H1 (cell line): ENCODE measurements around the gene IDI2. TPM values are rescaled to one million over a fixed set of nuclear protein-coding genes. Genes with fewer than 3 reads are reported as not detected.

Experiments used
- CTCF ChIA-PET: fragments of 300-600 bp; sonication (Branson Sonifier 250); formaldehyde crosslinking; loops from one replicate; lab custom pipeline; 2021; ENCODE audit not compliant: partially characterized antibody; lab: Charles Lee
- POLR2A ChIA-PET: fragments of 300-600 bp; sonication (Branson Sonifier 250); formaldehyde crosslinking; loops from one replicate; lab custom pipeline; 2021; ENCODE audit warnings: inconsistent platforms; ENCODE audit not compliant: partially characterized antibody; lab: Charles Lee
- DNase-seq, 2 experiments: peaks; one replicate each; pipeline versions ENCODE4 v3.0.0 to v3.0.0-alpha.2; 2010 to 2022; ENCODE audit warnings: low spot score in 2 of 2, low read depth in 1 of 2, mixed read lengths in 1 of 2
- FAIRE-seq: peaks from 2 replicates; lab custom pipeline; 2011; peaks lifted over from hg19 to GRCh38; lab: Jason Lieb, UNC
- H2AFZ ChIP-seq: 2 replicates; pipeline ENCODE4 v1.8.1; 2012; ENCODE audit warnings: low read length, inconsistent platforms
- H2AK5ac ChIP-seq: 2 replicates; pipeline ENCODE4 v1.6.1; 2013; ENCODE audit warnings: low read depth, low read length
- H2BK120ac ChIP-seq: replicated peaks from 2 replicates; pipeline ENCODE3; 2013; ENCODE audit warnings: low read depth, low read length, inconsistent platforms
- H2BK12ac ChIP-seq: 2 replicates; pipeline ENCODE4 v1.6.1; 2013; ENCODE audit warnings: low read depth, low read length
- H2BK15ac ChIP-seq: 2 replicates; pipeline ENCODE4 v1.6.1; 2013; ENCODE audit warnings: low read length
- H2BK20ac ChIP-seq: 2 replicates; pipeline ENCODE4 v1.6.1; 2013; ENCODE audit warnings: low read length
- H2BK5ac ChIP-seq: 2 replicates; pipeline ENCODE4 v1.6.1; 2013; ENCODE audit warnings: low read depth, low read length
- H3K14ac ChIP-seq: 2 replicates; pipeline ENCODE4 v1.6.1; 2013; ENCODE audit warnings: inconsistent platforms; ENCODE audit not compliant: insufficient read length
- H3K18ac ChIP-seq: 2 replicates; pipeline ENCODE4 v1.6.1; 2013; ENCODE audit warnings: low read length; ENCODE audit errors: extremely low read depth
- H3K23ac ChIP-seq: 2 replicates; pipeline ENCODE4 v1.6.1; 2013; ENCODE audit warnings: inconsistent platforms; ENCODE audit not compliant: insufficient read length
- H3K23me2 ChIP-seq: 2 replicates; pipeline ENCODE4 v1.6.1; 2013; ENCODE audit warnings: low read depth, low read length
- H3K27ac ChIP-seq: 2 replicates; pipeline ENCODE4 v1.6.1; 2011; ENCODE audit warnings: low read depth, low read length, inconsistent platforms
- H3K27me3 ChIP-seq, 4 experiments: replicated peaks in 1 of 4; 1 replicate in 1 of 4; 2 replicates in 3 of 4; pipeline versions ENCODE4 v1.6.1 to v1.8.1; 2011 to 2013; ENCODE audit warnings: low read length in 3 of 4, mild to moderate bottlenecking in 3 of 4, inconsistent platforms in 2 of 4, mixed read lengths in 2 of 4, moderate library complexity in 1 of 4; ENCODE audit not compliant: control insufficient read depth in 3 of 4, insufficient read depth in 3 of 4; ENCODE audit errors: extremely low read depth in 1 of 4
- H3K36me3 ChIP-seq, 4 experiments: 2 replicates each; pipeline versions ENCODE4 v1.6.1 to v1.8.1; 2011 to 2013; ENCODE audit warnings: mild to moderate bottlenecking in 4 of 4, low read length in 3 of 4, moderate library complexity in 2 of 4, control low read depth in 1 of 4, inconsistent platforms in 1 of 4; ENCODE audit not compliant: insufficient read depth in 4 of 4, control insufficient read depth in 2 of 4
- H3K4ac ChIP-seq: replicated peaks from 2 replicates; pipeline ENCODE3; 2013; ENCODE audit warnings: low read length, low read depth, mixed read lengths, inconsistent platforms; ENCODE audit not compliant: insufficient read length
- H3K4me1 ChIP-seq, 4 experiments: replicated peaks in 1 of 4; 1 replicate in 1 of 4; 2 replicates in 3 of 4; pipeline versions ENCODE4 v1.6.1 to v1.8.1; 2011 to 2013; ENCODE audit warnings: low read length in 3 of 4, inconsistent platforms in 2 of 4, mixed read lengths in 1 of 4; ENCODE audit not compliant: insufficient read depth in 4 of 4, control insufficient read depth in 3 of 4
- H3K4me2 ChIP-seq, 2 experiments: 2 replicates each; pipeline versions ENCODE4 v1.6.1 to v1.8.1; 2011 to 2013; ENCODE audit warnings: low read depth in 2 of 2, low read length in 2 of 2, control low read depth in 1 of 2, inconsistent platforms in 1 of 2, mild to moderate bottlenecking in 1 of 2; ENCODE audit not compliant: insufficient read depth in 1 of 2
- H3K4me3 ChIP-seq, 4 experiments: fragments of 200-600, 300-600 bp in 1 of 4; sonication (generic), shearing (Covaris generic), sonication (Bioruptor Twin) in 1 of 4; 2 replicates each; pipeline versions ENCODE4 v1.5.1 to v1.8.1; 2011 to 2016; ENCODE audit warnings: low read length in 4 of 4, low read depth in 3 of 4, control low read depth in 2 of 4, inconsistent platforms in 2 of 4, mild to moderate bottlenecking in 2 of 4, mixed read lengths in 1 of 4, moderate library complexity in 1 of 4; ENCODE audit not compliant: insufficient read depth in 2 of 4; ENCODE audit errors: extremely low read depth in 1 of 4
- H3K56ac ChIP-seq: replicated peaks from 2 replicates; pipeline ENCODE3; 2013; ENCODE audit warnings: low read depth, mild to moderate bottlenecking, mixed read lengths, low read length, inconsistent platforms; ENCODE audit not compliant: insufficient read length
- H3K79me1 ChIP-seq: 2 replicates; pipeline ENCODE4 v1.6.1; 2013; ENCODE audit warnings: low read depth, low read length, control low read depth
- H3K79me2 ChIP-seq, 2 experiments: 2 replicates each; pipeline versions ENCODE4 v1.6.1 to v1.8.1; 2012 to 2013; ENCODE audit warnings: low read length in 2 of 2, mild to moderate bottlenecking in 2 of 2, inconsistent platforms in 1 of 2; ENCODE audit not compliant: insufficient read depth in 2 of 2, control insufficient read depth in 1 of 2
- H3K9ac ChIP-seq, 4 experiments: replicated peaks in 1 of 4; 1 replicate in 1 of 4; 2 replicates in 3 of 4; pipeline versions ENCODE4 v1.6.1 to v1.8.1; 2011 to 2013; ENCODE audit warnings: low read depth in 3 of 4, low read length in 3 of 4, control low read depth in 2 of 4, mild to moderate bottlenecking in 2 of 4, moderate library complexity in 2 of 4, inconsistent platforms in 1 of 4; ENCODE audit errors: extremely low read depth in 1 of 4
- H3K9me3 ChIP-seq, 2 experiments: 2 replicates each; pipeline versions ENCODE4 v1.6.1 to v1.8.1; 2012 to 2013; ENCODE audit warnings: mild to moderate bottlenecking in 2 of 2, moderate library complexity in 2 of 2, control low read depth in 1 of 2, inconsistent platforms in 1 of 2, low read depth in 1 of 2, low read length in 1 of 2, mixed read lengths in 1 of 2; ENCODE audit not compliant: insufficient read depth in 2 of 2
- H4K20me1 ChIP-seq, 2 experiments: replicated peaks in 1 of 2; 2 replicates each; pipeline versions ENCODE3 to v1.8.1; 2011 to 2013; ENCODE audit warnings: inconsistent platforms in 2 of 2, low read length in 2 of 2, mild to moderate bottlenecking in 1 of 2; ENCODE audit not compliant: insufficient read depth in 2 of 2, control insufficient read depth in 1 of 2
- H4K5ac ChIP-seq: 2 replicates; pipeline ENCODE4 v1.6.1; 2013; ENCODE audit warnings: low read length, low read depth, mixed read lengths, inconsistent platforms; ENCODE audit not compliant: insufficient read length
- H4K8ac ChIP-seq: 2 replicates; pipeline ENCODE4 v1.8.0; 2013; ENCODE audit warnings: mild to moderate bottlenecking, moderate library complexity, low read length, inconsistent platforms; ENCODE audit not compliant: insufficient read depth; ENCODE audit errors: extremely low read depth
- H4K91ac ChIP-seq: replicated peaks from 2 replicates; pipeline ENCODE3; 2013; ENCODE audit warnings: low read length, mixed read lengths, inconsistent platforms; ENCODE audit not compliant: insufficient read length
- ATF2 ChIP-seq: IDR thresholded peaks from 2 replicates; pipeline ENCODE4 v1.6.1; 2012; ENCODE audit warnings: low read length, inconsistent platforms
- EP300 ChIP-seq, 2 experiments: IDR thresholded peaks; 1 replicate in 1 of 2; 2 replicates in 1 of 2; pipeline ENCODE4 v1.6.1; 2011 to 2012; ENCODE audit warnings: low read depth in 2 of 2, low read length in 2 of 2, mild to moderate bottlenecking in 2 of 2, borderline replicate concordance in 1 of 2, inconsistent platforms in 1 of 2, moderate library complexity in 1 of 2
- JUND ChIP-seq: IDR thresholded peaks from 2 replicates; pipeline ENCODE4 v1.6.1; 2011; ENCODE audit warnings: mild to moderate bottlenecking, improper control_type of control experiment, low read length
- NANOG ChIP-seq: IDR thresholded peaks from 2 replicates; pipeline ENCODE4 v1.6.1; 2011; ENCODE audit warnings: low read length, low read depth, mild to moderate bottlenecking, inconsistent platforms; ENCODE audit not compliant: insufficient read depth, poor library complexity, severe bottlenecking
- RAD21 ChIP-seq, 2 experiments: IDR thresholded peaks in 1 of 2; conservative IDR thresholded peaks in 1 of 2; 2 replicates each; pipeline ENCODE4 v1.6.1; 2011; ENCODE audit warnings: low read depth in 2 of 2, low read length in 2 of 2, improper control_type of control experiment in 1 of 2, inconsistent platforms in 1 of 2, mild to moderate bottlenecking in 1 of 2, moderate library complexity in 1 of 2
- RNF2 ChIP-seq: fragments of 200-900, 300-1000 bp; sonication (generic); IDR thresholded peaks from 2 replicates; pipeline ENCODE4 v1.7.1; 2016; ENCODE audit warnings: borderline replicate concordance, low read depth, mild to moderate bottlenecking, antibody characterized with exemption, low read length; ENCODE audit not compliant: poor library complexity, severe bottlenecking; ENCODE audit errors: missing control alignments
- SIRT6 ChIP-seq: IDR thresholded peaks from one replicate; pipeline ENCODE4 v1.7.1; 2012; ENCODE audit warnings: low read length, inconsistent platforms
- SIX5 ChIP-seq: IDR thresholded peaks from 2 replicates; pipeline ENCODE4 v1.6.1; 2011; ENCODE audit warnings: mild to moderate bottlenecking, low read depth, low read length
- SP1 ChIP-seq: IDR thresholded peaks from 2 replicates; pipeline ENCODE4 v1.6.1; 2011; ENCODE audit warnings: low read depth, low read length
- SP2 ChIP-seq: IDR thresholded peaks from 2 replicates; pipeline ENCODE4 v1.6.1; 2012; ENCODE audit warnings: mild to moderate bottlenecking, low read length, inconsistent platforms
- YY1 ChIP-seq: IDR thresholded peaks from 2 replicates; pipeline ENCODE4 v1.6.1; 2011; ENCODE audit warnings: low read depth, mild to moderate bottlenecking, low read length
- WGBS, 2 experiments: shearing (Covaris generic) in 1 of 2; methylation state at CpG; one replicate each; pipeline versions ENCODE4 v1.1.6 to v1.1.7; 2013 to 2015; ENCODE audit warnings: low lambda C conversion rate in 2 of 2, mixed read lengths in 2 of 2, inconsistent platforms in 1 of 2, low coverage in 1 of 2, missing lambda C conversion rate in 1 of 2; ENCODE audit not compliant: insufficient replicate concordance in 2 of 2, insufficient coverage in 1 of 2, insufficient read length in 1 of 2; ENCODE audit errors: extremely low coverage in 1 of 2, missing lambda C conversion rate in 1 of 2; 5-methylcytosine and 5-hydroxymethylcytosine counted together
- polyA plus RNA-seq, 7 experiments: library from polyadenylated mRNA; depleted of rRNA in 3 of 7; stranded (reverse) in 5 of 7; unstranded in 2 of 7; fragments of >200 nt in 5 of 7; fragments of 200-250 nt in 2 of 7; gene quantifications; 1 replicate in 5 of 7; 2 replicates in 1 of 7; 4 replicates in 1 of 7; pipeline versions ENCODE4 v1.2.1 to v1.2.3, GENCODE V29; 2011 to 2013; ENCODE audit warnings: missing spikeins in 2 of 7, mixed read lengths in 2 of 7
- total RNA-seq: library from RNA; stranded (reverse); fragmentation: NEBNext Ultra II Directional; extraction: Animal tissue kit (Norgen Biotek cat#: 25700); gene quantifications from 2 replicates; pipeline ENCODE4 v1.2.1, GENCODE V29; 2021

Gene IDI2
- total and polyA plus RNA-seq, 2 of the 8 experiments (the other 6 are each of a cell fraction or from before 2014, with no cell fraction given) = not detected

- ChIA-PET POLR2A (interaction anchor here (1.4 kb wide), 1 partner anchor 9 kb away, joined by 3 read pairs; the partner anchor contains the start of gene GTPBP4), CTCF (interaction anchor here (0.6 kb wide), 1 partner anchor 71 kb away, joined by 5 read pairs; no protein-coding TSS in a partner anchor)
- no peak overlapping the region for H4K5ac ChIP-seq
- H2AFZ ChIP-seq = no peak overlapping the region
- no peaks in the 10 kb centered on the region for H3K79me2 ChIP-seq
- no peaks in the 10 kb centered on the region for H3K4me1 ChIP-seq
- no peak overlapping the region for H2AK5ac ChIP-seq
- no peaks in the 10 kb centered on the region for H4K20me1 ChIP-seq
- H2BK20ac ChIP-seq = no peak overlapping the region
- H3K4me3 ChIP-seq = no peak overlapping the region
- no peak overlapping the region for H3K14ac ChIP-seq
- TF ChIP-seq EP300 (IDR thresholded peaks at IDR 0.05; ENCODE audit: borderline replicate concordance in 1 of 2, low read depth in 2 of 2, low read length in 2 of 2) (no peak), SP2 (no peak), NANOG (no peak), SIX5 (no peak), RNF2 (no peak), ATF2 (no peak), RAD21 (IDR thresholded peaks at IDR 0.05 in 1 of 2, conservative IDR thresholded peaks at IDR 0.05 in 1 of 2; ENCODE audit: low read depth in 2 of 2, low read length in 2 of 2) (no peak), SP1 (no peak), SIRT6 (no peak), JUND (no peak), YY1 (no peak)
- no peak for DNase-seq
- peaks cover 23 to 27% of the 10 kb centered on the region in 2 experiments for H3K9me3 ChIP-seq
- H3K36me3 ChIP-seq = peaks cover 0 to 4% (median 0%) of the 10 kb centered on the region in 4 experiments; a peak in 1 of 8 replicates
- H2BK120ac ChIP-seq = no peak overlapping the region
- no peak overlapping the region for H2BK5ac ChIP-seq
- FAIRE-seq = no peak
- no peak overlapping the region for H4K91ac ChIP-seq
- no peak overlapping the region for H3K4me2 ChIP-seq
- no peak overlapping the region for H3K23ac ChIP-seq
- no peak overlapping the region for H2BK12ac ChIP-seq
- H3K27me3 ChIP-seq = no peaks in the 10 kb centered on the region
- no peak overlapping the region for H3K18ac ChIP-seq
- H3K9ac ChIP-seq = no peak overlapping the region
- WGBS, 2 experiments = 93% methylated on average over 2 of the region's 2 CpGs; no CpG with 5 or more reads in 1 of the 2 experiments
- no peak overlapping the region for H3K27ac ChIP-seq
- H4K8ac ChIP-seq = no peak overlapping the region
- H2BK15ac ChIP-seq = no peak overlapping the region
- no peaks in the 10 kb centered on the region for H3K23me2 ChIP-seq
- H3K56ac ChIP-seq = no peak overlapping the region
- no peak overlapping the region for H3K4ac ChIP-seq
- H3K79me1 ChIP-seq = no peaks in the 10 kb centered on the region
Measured at GRCh38 chr10:978826-979421, 46.7 kb downstream of the IDI2 start.
